Suppressor macrophage treated with lipopolysaccharide for 4 hours (primary cell): ENCODE results near the gene MLC1.

Experiments
- DNase-seq: peaks from one replicate; pipeline ENCODE4 v3.0.0-alpha.2; 2020

The MLC1 gene

GRCh38 chr22:50085211-50085972, at the start of gene MLC1:
TSS of gene MLC1 (minus strand) at chr22:50085426. CDS start at chr22:50084902, 524 bp downstream.
- DNase-seq = peak; percentile 45

GRCh38 chr22:50134481-50134880, 49.3 kb upstream of the MLC1 start:
- no peak for DNase-seq

- DNase-seq = no peak
Measured at GRCh38 chr22:50131894-50132293, 46.7 kb upstream of the MLC1 start.

GRCh38 chr22:50129121-50129736, 44.0 kb upstream of the MLC1 start:
- no peak for DNase-seq

GRCh38 chr22:50125029-50125428, 39.8 kb upstream of the MLC1 start:
- DNase-seq = no peak

GRCh38 chr22:50123119-50123518, 37.9 kb upstream of the MLC1 start:
- DNase-seq = no peak

- no peak for DNase-seq
Measured at GRCh38 chr22:50121202-50121740, 36.0 kb upstream of the MLC1 start.

GRCh38 chr22:50119768-50120251, 34.6 kb upstream of the MLC1 start:
- DNase-seq = no peak

GRCh38 chr22:50119169-50119767, 34.0 kb upstream of the MLC1 start:
- no peak for DNase-seq

GRCh38 chr22:50118557-50119168, 33.4 kb upstream of the MLC1 start:
- DNase-seq = no peak

GRCh38 chr22:50118129-50118528, 32.9 kb upstream of the MLC1 start:
- DNase-seq = no peak

GRCh38 chr22:50117168-50117762, 32.0 kb upstream of the MLC1 start:
- DNase-seq = no peak

GRCh38 chr22:50115693-50116092, 30.5 kb upstream of the MLC1 start:
- no peak for DNase-seq

- DNase-seq = no peak
Measured at GRCh38 chr22:50114221-50115021, 29.2 kb upstream of the MLC1 start.

- DNase-seq = peak; percentile 45
Measured at GRCh38 chr22:50112151-50113118, 27.2 kb upstream of the MLC1 start.

- no peak for DNase-seq
Measured at GRCh38 chr22:50111056-50111455, 25.8 kb upstream of the MLC1 start.

GRCh38 chr22:50107529-50107928, 22.3 kb upstream of the MLC1 start:
- no peak for DNase-seq

GRCh38 chr22:50105208-50106100, 20.2 kb upstream of the MLC1 start:
- DNase-seq = peak; percentile 35

- DNase-seq = no peak
Measured at GRCh38 chr22:50104141-50104544, 18.9 kb upstream of the MLC1 start.

- DNase-seq = peak; percentile 10
Measured at GRCh38 chr22:50102946-50103345, 17.7 kb upstream of the MLC1 start.
